K562 (cell line): ENCODE measurements around the gene ATP23. TPM values are rescaled to one million over a fixed set of nuclear protein-coding genes. Genes with fewer than 3 reads are reported as not detected.

Experiments used
- ATAC-seq: fragments of 200-7000 bp; cut with Tn5 transposase; 3 replicates; pipeline ENCODE4 v1.9.1; 2020; ENCODE audit warnings: moderate library complexity
- BruUV-seq: library from RNA; stranded (reverse); fragments of 400-500 nt; replicated peaks from 2 replicates; lab custom pipeline; 2021; lab: Mats Ljungman, UMichigan
- CTCF ChIA-PET: fragments of 300-600 bp; formaldehyde crosslinking; extraction: SDS; loops from one replicate; lab custom pipeline; 2021; ENCODE audit warnings: low intra/inter-chr PET ratio; lab: Yijun Ruan, JAX
- POLR2A ChIA-PET: fragments of 300-600, 350-650 bp; sonication (Branson Sonifier 250); formaldehyde crosslinking; extraction: SDS; loops from one replicate; lab custom pipeline; 2021; ENCODE audit warnings: antibody characterized with exemption, inconsistent platforms; lab: Yijun Ruan, JAX
- DNase-seq, 4 experiments: peaks; one replicate each; pipeline versions ENCODE4 v3.0.0 to v3.0.0-alpha.2; 2011 to 2018; ENCODE audit warnings: low spot score in 3 of 4, mixed read lengths in 3 of 4; ENCODE audit errors: extremely low read depth in 1 of 4
- FAIRE-seq: peaks from 2 replicates; lab custom pipeline; 2011; peaks lifted over from hg19 to GRCh38; lab: Jason Lieb, UNC
- H2AFZ ChIP-seq: 2 replicates; pipeline ENCODE4 v1.6.0; 2011; ENCODE audit warnings: low read depth, low read length, control low read depth, inconsistent platforms
- H3K27ac ChIP-seq: fragments of 200-600 bp; 3 replicates; pipeline ENCODE4 v1.8.0; 2011; ENCODE audit warnings: low read depth, mild to moderate bottlenecking, control low read depth, inconsistent platforms, low read length, moderate library complexity, mixed read lengths; ENCODE audit errors: extremely low read depth
- H3K27me3 ChIP-seq, 2 experiments: fragments of 300-600 bp in 1 of 2; 2 replicates in 1 of 2; 3 replicates in 1 of 2; pipeline versions ENCODE4 v1.6.0 to v1.8.0; 2011; ENCODE audit warnings: inconsistent platforms in 2 of 2, low read length in 2 of 2, mild to moderate bottlenecking in 1 of 2, mixed read lengths in 1 of 2, moderate library complexity in 1 of 2; ENCODE audit not compliant: control insufficient read depth in 2 of 2, insufficient read depth in 2 of 2
- H3K36me3 ChIP-seq: fragments of 300-600 bp; 3 replicates; pipeline ENCODE4 v1.8.0; 2011; ENCODE audit warnings: mild to moderate bottlenecking, low read length, inconsistent platforms; ENCODE audit not compliant: control insufficient read depth, insufficient read depth
- H3K4me1 ChIP-seq, 2 experiments: fragments of 200-600 bp in 1 of 2; replicated peaks in 1 of 2; 2 replicates in 1 of 2; 3 replicates in 1 of 2; pipeline versions ENCODE4 v1.5.1 to v1.8.0; 2011; ENCODE audit warnings: inconsistent platforms in 2 of 2, low read length in 2 of 2, mild to moderate bottlenecking in 1 of 2, mixed read lengths in 1 of 2, moderate library complexity in 1 of 2; ENCODE audit not compliant: control insufficient read depth in 2 of 2, insufficient read depth in 2 of 2
- H3K4me2 ChIP-seq: 2 replicates; pipeline ENCODE4 v1.6.1; 2011; ENCODE audit warnings: low read length, control low read depth, inconsistent platforms, mixed read lengths; ENCODE audit not compliant: insufficient read depth
- H3K4me3 ChIP-seq: fragments of 200-600 bp; sonication (generic), shearing (Covaris generic); 2 replicates; pipeline ENCODE4 v1.5.1; 2016; ENCODE audit warnings: control low read depth, inconsistent platforms
- H3K79me2 ChIP-seq: fragments of 200-600 bp; 3 replicates; pipeline ENCODE4 v1.8.0; 2011; ENCODE audit warnings: low read length, inconsistent platforms; ENCODE audit not compliant: control insufficient read depth, insufficient read depth
- H3K9ac ChIP-seq, 2 experiments: 2 replicates each; pipeline versions ENCODE4 v1.6.0 to v1.6.1; 2011; ENCODE audit warnings: low read depth in 2 of 2, low read length in 2 of 2, control low read depth in 1 of 2, inconsistent platforms in 1 of 2, mild to moderate bottlenecking in 1 of 2, mixed read lengths in 1 of 2; ENCODE audit not compliant: insufficient read depth in 1 of 2
- H3K9me1 ChIP-seq: one replicate; pipeline ENCODE4 v1.6.0; 2011; ENCODE audit warnings: inconsistent platforms, mild to moderate bottlenecking, low read length, moderate library complexity; ENCODE audit not compliant: control insufficient read depth, insufficient read depth
- H3K9me3 ChIP-seq: replicated peaks from 2 replicates; pipeline ENCODE4 v1.5.1; 2011; ENCODE audit warnings: low read depth, low read length, inconsistent platforms; ENCODE audit not compliant: control insufficient read depth, insufficient read depth
- H4K20me1 ChIP-seq: replicated peaks from 2 replicates; pipeline ENCODE4 v1.6.1; 2011; ENCODE audit warnings: low read length, inconsistent platforms, mixed read lengths; ENCODE audit not compliant: control insufficient read depth, insufficient read depth
- BRD9 ChIP-seq: fragments of 450-650 bp; IDR thresholded peaks from 2 replicates; pipeline ENCODE4 v1.6.1; 2018; ENCODE audit warnings: low read depth; ENCODE audit not compliant: partially characterized antibody
- CEBPB ChIP-seq: fragments of 450-650 bp; IDR thresholded peaks from 2 replicates; pipeline ENCODE4 v1.6.1; 2016; ENCODE audit warnings: missing genetic modification characterization, missing compliant biosample characterization
- CEBPG ChIP-seq, 3 experiments: fragments of 200-800 bp in 1 of 3; sonication (Bioruptor generic) in 1 of 3; sonication (generic) in 1 of 3; formaldehyde crosslinking in 1 of 3; IDR thresholded peaks in 2 of 3; conservative IDR thresholded peaks in 1 of 3; 2 replicates each; pipeline versions ENCODE4 v1.6.1 to v1.8.0; 2016 to 2022; ENCODE audit warnings: missing compliant biosample characterization in 2 of 3, missing genetic modification characterization in 2 of 3, mild to moderate bottlenecking in 1 of 3, missing genetic modification reagents in 1 of 3
- ETS2 ChIP-seq: IDR thresholded peaks from 2 replicates; pipeline ENCODE4 v1.6.1; 2016; ENCODE audit warnings: borderline replicate concordance, missing genetic modification characterization, mild to moderate bottlenecking, moderate library complexity, missing compliant biosample characterization; ENCODE audit not compliant: poor library complexity, severe bottlenecking
- GTF2A2 ChIP-seq: IDR thresholded peaks from 2 replicates; pipeline ENCODE4 v1.6.1; 2016; ENCODE audit warnings: mild to moderate bottlenecking, missing genetic modification characterization, missing compliant biosample characterization
- HDAC1 ChIP-seq, 2 experiments: fragments of 450-650 bp; IDR thresholded peaks; 2 replicates each; pipeline ENCODE4 v1.6.1; 2016 to 2017; ENCODE audit warnings: inconsistent platforms in 1 of 2, mild to moderate bottlenecking in 1 of 2, moderate library complexity in 1 of 2
- ILF3 ChIP-seq: fragments of 450-650 bp; IDR thresholded peaks from 2 replicates; pipeline ENCODE4 v1.6.1; 2018; ENCODE audit warnings: antibody characterized with exemption, mild to moderate bottlenecking, moderate library complexity, borderline replicate concordance
- MTA3 ChIP-seq: fragments of 450-650 bp; formaldehyde crosslinking; IDR thresholded peaks from 2 replicates; pipeline ENCODE4 v1.6.1; 2017; ENCODE audit warnings: mild to moderate bottlenecking, borderline replicate concordance
- NFIC ChIP-seq: fragments of 450-650 bp; IDR thresholded peaks from 2 replicates; pipeline ENCODE4 v1.6.1; 2017; ENCODE audit warnings: mild to moderate bottlenecking, inconsistent platforms
- NR2C2 ChIP-seq, 2 experiments: fragments of 200-800 bp in 1 of 2; sonication (Bioruptor generic) in 1 of 2; sonication (generic) in 1 of 2; formaldehyde crosslinking in 1 of 2; IDR thresholded peaks; 2 replicates each; pipeline versions ENCODE4 v1.6.1 to v1.8.0; 2016 to 2022; ENCODE audit warnings: mild to moderate bottlenecking in 1 of 2, missing compliant biosample characterization in 1 of 2, missing genetic modification characterization in 1 of 2, missing genetic modification reagents in 1 of 2
- RCOR1 ChIP-seq, 2 experiments: IDR thresholded peaks; 2 replicates each; pipeline ENCODE4 v1.6.1; 2012; ENCODE audit warnings: low read depth in 2 of 2, low read length in 2 of 2, borderline replicate concordance in 1 of 2, improper control_type of control experiment in 1 of 2
- SMARCA4 ChIP-seq: fragments of 450-650 bp; IDR thresholded peaks from 2 replicates; pipeline ENCODE4 v1.6.1; 2016
- SUPT5H ChIP-seq: fragments of 450-650 bp; IDR thresholded peaks from 2 replicates; pipeline ENCODE4 v1.6.1; 2016
- ZNF3 ChIP-seq: fragments of 250-450 bp; sonication (Bioruptor Pico); IDR thresholded peaks from 2 replicates; pipeline ENCODE4 v1.5.0; 2021; ENCODE audit warnings: mild to moderate bottlenecking, moderate library complexity
- ZNF639 ChIP-seq, 2 experiments: fragments of 200-800 bp in 1 of 2; sonication (Bioruptor generic) in 1 of 2; sonication (generic) in 1 of 2; formaldehyde crosslinking in 1 of 2; IDR thresholded peaks in 1 of 2; conservative IDR thresholded peaks in 1 of 2; 2 replicates each; pipeline versions ENCODE4 v1.5.0 to v1.6.1; 2016 to 2020; ENCODE audit warnings: missing compliant biosample characterization in 1 of 2, missing genetic modification characterization in 1 of 2, missing genetic modification reagents in 1 of 2
- WGBS: fragments of 100-300 bp; shearing (Covaris generic); methylation state at CpG from one replicate; pipeline ENCODE4 v1.1.6; 2016; ENCODE audit warnings: low coverage, mixed read lengths; ENCODE audit not compliant: insufficient coverage; ENCODE audit errors: missing lambda C conversion rate; 5-methylcytosine and 5-hydroxymethylcytosine counted together
- in situ Hi-C: fragments of 300-500 bp; cut with MboI; formaldehyde crosslinking; loops from 4 replicates; pipeline ENCODE4 v1.15.0; 2018; ENCODE audit warnings: inconsistent platforms, mixed read lengths
- intact Hi-C: fragments of 100-400 bp; cut with micrococcal nuclease; formaldehyde crosslinking; loops from 2 replicates; pipeline ENCODE4 v1.14.2; 2022
- polyA plus RNA-seq, 8 experiments: library from polyadenylated mRNA; depleted of rRNA in 4 of 8; stranded (reverse) in 5 of 8; unstranded in 3 of 8; fragments of >200 nt; fragmentation: Nextera tagmentation in 2 of 8; fragmentation: Illumina TruSeq in 1 of 8; extraction: Ambion mirVana in 2 of 8; extraction: Trizol in 1 of 8; gene quantifications; 2 replicates each; pipeline versions ENCODE4 v1.2.1 to v1.2.3, GENCODE V29; 2011 to 2014; ENCODE audit warnings: inconsistent platforms in 1 of 8, missing spikeins in 1 of 8
- total RNA-seq, 7 experiments: library from RNA; depleted of rRNA in 6 of 7; stranded (reverse); fragments of >200 nt in 6 of 7; fragmentation: Illumina TruSeq in 2 of 7; extraction: Trizol in 2 of 7; gene quantifications; 2 replicates each; pipeline versions ENCODE4 v1.2.1 to v1.2.3, GENCODE V29; 2011 to 2021; ENCODE audit warnings: low replicate concordance in 1 of 7

Gene ATP23
- total and polyA plus RNA-seq, 9 of the 15 experiments (the other 6 are each of a cell fraction or from before 2014, with no cell fraction given) = 8.3 to 53.7 (median 28.5) TPM

GRCh38 chr12:57892232-57892972 lies 49.0 kb upstream of the ATP23 start (continued):
- TF ChIP-seq RCOR1 (IDR thresholded peaks at IDR 0.05; ENCODE audit: borderline replicate concordance in 1 of 2, low read depth in 2 of 2, low read length in 2 of 2) (0 out of 4 replicates have a peak, but pooled peaks of 1 of the 2 experiments have one; percentile 9), ILF3 (no peak), NR2C2 (CRISPR knock-in tag; IDR thresholded peaks at IDR 0.05) (no peak), NR2C2 (tag; IDR thresholded peaks at IDR 0.05) (peak; percentile 49; the same call in 1 of the 2 replicates), HDAC1 (IDR thresholded peaks at IDR 0.05) (peak in 1 of 2 experiments; percentile 55; a peak in 1 of 4 replicates), SMARCA4 (0 out of 2 replicates have a peak, but pooled peaks have one; percentile 41)

- Histone ChIP-seq H3K27me3 (no peaks in the 10 kb centered on the region), H4K20me1 (no peaks in the 10 kb centered on the region), H3K4me1 (peaks cover 31 to 36% of the 10 kb centered on the region in 2 experiments), H3K79me2 (no peaks in the 10 kb centered on the region), H3K36me3 (no peaks in the 10 kb centered on the region), H3K9ac (peak overlapping the region; percentile 48 to 77; a peak in 3 of 4 replicates), H3K27ac (peak overlapping the region; percentile 54; the same call in 2 of the 3 replicates), H3K4me3 (no peak overlapping the region), H3K9me1 (no peaks in the 10 kb centered on the region), H3K4me2 (peak overlapping the region; percentile 44), H3K9me3 (no peaks in the 10 kb centered on the region), H2AFZ (peak overlapping the region; percentile 92)
- ATAC-seq = peak; percentile 59
- BruUV-seq = no TSS peak
- CTCF ChIA-PET = interaction anchor here (1.1 kb wide), 1 partner anchor 63 kb away, joined by 4 read pairs; no protein-coding TSS in a partner anchor
- in situ Hi-C loops = no loop called here
- no peak for FAIRE-seq
- POLR2A ChIA-PET = interaction anchor here (0.6 to 2.3 kb wide), 9 partner anchors 10 to 75 kb away, joined by 3 to 9 read pairs (median 3); no protein-coding TSS in a partner anchor
- peak in 3 of 4 experiments; percentile 20 to 53 (median 42) for DNase-seq
- intact Hi-C loops = no loop called here
- WGBS = 52% methylated on average over 12 of the region's 13 CpGs
- TF ChIP-seq MTA3 = peak; percentile 50; the same call in 1 of the 2 replicates
- 0 out of 2 replicates have a peak, but pooled peaks have one; percentile 20 for TF ChIP-seq GTF2A2
- TF ChIP-seq CEBPB = peak; percentile 40; the same call in 1 of the 2 replicates
- TF ChIP-seq NFIC = peak; percentile 91
- TF ChIP-seq ZNF3 = no peak
- TF ChIP-seq ZNF639 (CRISPR knock-in tag; conservative IDR thresholded peaks at IDR 0.05 in 1 of 2, IDR thresholded peaks at IDR 0.05 in 1 of 2) = 0 out of 4 replicates have a peak, but pooled peaks of 1 of the 2 experiments have one; percentile 45
- no peak for TF ChIP-seq ETS2 (tag)
- no peak for TF ChIP-seq CEBPG (CRISPR knock-in tag; IDR thresholded peaks at IDR 0.05)
- TF ChIP-seq CEBPG (tag; conservative IDR thresholded peaks at IDR 0.05 in 1 of 2, IDR thresholded peaks at IDR 0.05 in 1 of 2) = peak in 1 of 2 experiments; percentile 48; a peak in 1 of 4 replicates
- TF ChIP-seq SUPT5H = no peak
- no peak for TF ChIP-seq BRD9
Observed at GRCh38 chr12:57893431-57894353, 47.7 kb upstream of the ATP23 start.
